ENCODE data around the gene SH3RF1. TPM values are rescaled to one million over a fixed set of nuclear protein-coding genes. Genes with fewer than 3 reads are reported as not detected.
A peak's percentile ranks its signal among the peaks of the same experiment; 100 is the strongest.

SH3RF1 gene
- total and polyA plus RNA-seq, 11 donors = 1.7 to 17.2 (median 8.9) TPM

DNA sequence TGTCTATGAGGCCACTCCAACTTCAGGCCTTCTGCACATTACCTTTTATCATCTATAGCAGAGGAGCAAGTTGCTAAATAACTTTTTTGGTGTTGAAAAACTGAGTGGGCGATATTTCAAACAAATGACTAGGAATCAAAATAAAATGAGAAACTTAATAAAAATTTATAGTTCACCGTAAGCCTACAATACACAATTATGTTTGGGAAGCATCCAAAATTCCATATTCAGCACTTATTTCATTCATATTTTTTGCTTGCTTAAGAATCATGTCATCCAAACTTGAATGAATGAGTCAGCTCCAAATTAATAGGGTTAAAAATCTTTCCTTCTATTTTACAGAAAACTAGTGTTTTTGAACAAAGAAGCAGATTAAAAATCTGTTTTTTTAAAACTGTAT lies 119.1 kb downstream of the SH3RF1 start:
- ATAC-seq (no peak), DNase-seq (no peak)
- no peaks in the 10 kb centered on the region for H3K9me3 ChIP-seq
- H3K27me3 ChIP-seq = no peaks in the 10 kb centered on the region
- H3K4me1 ChIP-seq = peaks cover 0 to 23% (median 0%) of the 10 kb centered on the region in 12 donors
- TF ChIP-seq, protein P1, sequence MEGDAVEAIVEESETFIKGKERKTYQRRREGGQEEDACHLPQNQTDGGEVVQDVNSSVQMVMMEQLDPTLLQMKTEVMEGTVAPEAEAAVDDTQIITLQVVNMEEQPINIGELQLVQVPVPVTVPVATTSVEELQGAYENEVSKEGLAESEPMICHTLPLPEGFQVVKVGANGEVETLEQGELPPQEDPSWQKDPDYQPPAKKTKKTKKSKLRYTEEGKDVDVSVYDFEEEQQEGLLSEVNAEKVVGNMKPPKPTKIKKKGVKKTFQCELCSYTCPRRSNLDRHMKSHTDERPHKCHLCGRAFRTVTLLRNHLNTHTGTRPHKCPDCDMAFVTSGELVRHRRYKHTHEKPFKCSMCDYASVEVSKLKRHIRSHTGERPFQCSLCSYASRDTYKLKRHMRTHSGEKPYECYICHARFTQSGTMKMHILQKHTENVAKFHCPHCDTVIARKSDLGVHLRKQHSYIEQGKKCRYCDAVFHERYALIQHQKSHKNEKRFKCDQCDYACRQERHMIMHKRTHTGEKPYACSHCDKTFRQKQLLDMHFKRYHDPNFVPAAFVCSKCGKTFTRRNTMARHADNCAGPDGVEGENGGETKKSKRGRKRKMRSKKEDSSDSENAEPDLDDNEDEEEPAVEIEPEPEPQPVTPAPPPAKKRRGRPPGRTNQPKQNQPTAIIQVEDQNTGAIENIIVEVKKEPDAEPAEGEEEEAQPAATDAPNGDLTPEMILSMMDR (IDR thresholded peaks at IDR 0.05) = no peak
- no peak for TF ChIP-seq POLR2A (IDR thresholded peaks at IDR 0.05)
- 84 to 90% (median 89%) methylated on average over 2 of the region's 2 CpGs for WGBS, 4 donors
- no peak overlapping the region for H3K27ac ChIP-seq
- peaks cover 0 to 43% (median 13%) of the 10 kb centered on the region in 9 donors for H3K36me3 ChIP-seq
- intact Hi-C loops (cut with DNase I) = no loop called here
- no peak overlapping the region for H3K4me3 ChIP-seq

DNA sequence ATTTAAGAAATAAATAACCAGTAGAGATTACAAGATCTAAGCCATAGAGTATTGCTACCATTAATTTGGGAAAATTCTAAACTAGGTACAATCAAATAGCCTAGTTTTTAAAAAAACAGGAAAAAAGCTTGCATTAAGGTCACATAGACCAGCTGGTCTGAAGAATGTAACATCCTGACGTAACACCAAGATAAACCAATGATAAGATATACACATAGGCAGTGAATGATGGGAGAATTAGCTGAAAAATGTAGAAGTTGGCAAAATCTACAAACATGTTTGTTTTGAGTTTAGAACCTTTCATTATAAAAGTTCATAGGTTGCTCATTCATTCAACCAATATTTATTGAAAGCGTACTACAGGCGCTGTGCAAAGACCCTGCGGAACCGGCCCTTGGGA lies 120.0 kb downstream of the SH3RF1 start:
- H3K4me3 ChIP-seq = no peak overlapping the region
- DNase-seq (no peak), ATAC-seq (no peak)
- no peaks in the 10 kb centered on the region for H3K27me3 ChIP-seq
- no peak for TF ChIP-seq POLR2A (IDR thresholded peaks at IDR 0.05)
- TF ChIP-seq, protein P1 (IDR thresholded peaks at IDR 0.05) = no peak
- no peaks in the 10 kb centered on the region for H3K9me3 ChIP-seq
- peaks cover 0 to 23% (median 0%) of the 10 kb centered on the region in 12 donors for H3K4me1 ChIP-seq
- H3K27ac ChIP-seq = no peak overlapping the region
- WGBS, 4 donors = 92 to 95% (median 94%) methylated on average over 5 of the region's 5 CpGs
- peaks cover 0 to 40% (median 13%) of the 10 kb centered on the region in 9 donors for H3K36me3 ChIP-seq
- intact Hi-C loops (cut with DNase I) = no loop called here

GRCh38 chr4:169148885-169149284 lies 121.9 kb downstream of the SH3RF1 start:
- peaks cover 0 to 12% (median 0%) of the 10 kb centered on the region in 12 donors for H3K4me1 ChIP-seq
- ATAC-seq = no peak
- no peak for DNase-seq
- peaks cover 0 to 21% (median 0%) of the 10 kb centered on the region in 9 donors for H3K36me3 ChIP-seq
- WGBS, 4 donors = 62 to 77% (median 70%) methylated on average over 4 of the region's 4 CpGs
- H3K27me3 ChIP-seq = no peaks in the 10 kb centered on the region
- intact Hi-C loops (cut with DNase I) = loop anchor here in 2 of 10 donors (10.0 kb wide), 2 partner anchors 116 to 134 kb away; partner anchors contain the start of gene CBR4 (in 1 of the 2)
- TF ChIP-seq, protein P1 (IDR thresholded peaks at IDR 0.05) = no peak
- TF ChIP-seq POLR2A (IDR thresholded peaks at IDR 0.05) = no peak
- no peaks in the 10 kb centered on the region for H3K9me3 ChIP-seq
- peak overlapping the region in 5 of 12 donors; percentile 1 to 24 (median 18) for H3K27ac ChIP-seq
- H3K4me3 ChIP-seq = no peak overlapping the region

DNA sequence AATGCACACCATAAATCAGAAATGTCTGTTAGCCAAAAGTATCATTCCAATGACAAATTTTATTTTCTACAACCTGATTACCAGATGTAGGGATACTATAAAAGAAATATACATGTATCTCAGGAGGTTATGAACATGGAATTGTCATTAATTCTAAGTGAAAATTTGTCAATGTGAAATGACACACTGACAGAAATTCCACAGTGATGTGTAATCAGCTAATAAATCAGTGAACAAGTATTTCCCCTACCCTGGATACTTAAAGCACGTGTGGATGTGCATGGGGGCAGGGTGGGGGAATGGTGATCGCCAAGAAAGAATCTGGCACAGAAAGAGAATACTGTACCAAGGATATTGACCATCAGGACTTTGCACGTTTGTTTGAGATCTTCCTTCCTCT lies 123.6 kb downstream of the SH3RF1 start:
- Histone ChIP-seq H3K4me1 (peaks cover 0 to 12% (median 0%) of the 10 kb centered on the region in 12 donors), H3K27me3 (no peaks in the 10 kb centered on the region), H3K4me3 (no peak overlapping the region), H3K9me3 (no peaks in the 10 kb centered on the region), H3K27ac (no peak overlapping the region), H3K36me3 (peaks cover 0 to 4% (median 0%) of the 10 kb centered on the region in 9 donors)
- ATAC-seq (no peak), DNase-seq (no peak)
- 51 to 59% (median 54%) methylated on average over 3 of the region's 3 CpGs for WGBS, 4 donors
- intact Hi-C loops (cut with DNase I) = loop anchor here in 2 of 10 donors (10.0 kb wide), 2 partner anchors 118 to 132 kb away; partner anchors contain the start of gene CBR4 (in 1 of the 2)
- TF ChIP-seq, protein P1 (IDR thresholded peaks at IDR 0.05) = no peak
- no peak for TF ChIP-seq POLR2A (IDR thresholded peaks at IDR 0.05)
